A673 (cell line): ENCODE measurements around the gene CDYL2.

Experiments
- EZH2 ChIP-seq: fragments of 200-600 bp; sonication (generic); IDR thresholded peaks from 2 replicates; pipeline ENCODE4 v1.6.1; 2017; ENCODE audit warnings: borderline replicate concordance, low read depth, mild to moderate bottlenecking, mixed read lengths, antibody characterized with exemption, low read length; ENCODE audit not compliant: poor library complexity, severe bottlenecking
- TF ChIP-seq, protein P1 (sequence below): fragments of 300-800, 200-600 bp; sonication (generic); conservative IDR thresholded peaks from 2 replicates; pipeline ENCODE4 v1.5.1; 2017; ENCODE audit warnings: low read depth, mild to moderate bottlenecking, antibody characterized with exemption, low read length, moderate library complexity, mixed read lengths

DNA sequence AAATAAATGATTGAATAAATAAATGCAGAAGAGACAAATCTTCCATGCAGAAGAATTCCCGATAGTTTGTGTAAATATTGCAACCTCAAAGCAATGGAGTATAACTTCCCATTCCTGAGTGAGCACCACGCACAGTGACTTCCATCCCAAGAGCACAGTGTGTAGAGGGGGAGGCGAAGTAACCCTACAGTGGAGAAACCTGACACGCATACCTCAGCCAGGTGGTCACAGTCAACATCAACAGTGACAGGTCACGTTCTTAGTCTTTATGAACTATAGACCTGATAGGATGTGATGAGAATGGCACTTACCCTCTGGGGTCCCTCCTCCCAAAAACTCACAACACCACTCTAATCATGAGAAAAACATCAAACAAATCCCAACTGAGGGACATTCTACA, 152.0 kb downstream of the CDYL2 start:
- TF ChIP-seq, protein P1, sequence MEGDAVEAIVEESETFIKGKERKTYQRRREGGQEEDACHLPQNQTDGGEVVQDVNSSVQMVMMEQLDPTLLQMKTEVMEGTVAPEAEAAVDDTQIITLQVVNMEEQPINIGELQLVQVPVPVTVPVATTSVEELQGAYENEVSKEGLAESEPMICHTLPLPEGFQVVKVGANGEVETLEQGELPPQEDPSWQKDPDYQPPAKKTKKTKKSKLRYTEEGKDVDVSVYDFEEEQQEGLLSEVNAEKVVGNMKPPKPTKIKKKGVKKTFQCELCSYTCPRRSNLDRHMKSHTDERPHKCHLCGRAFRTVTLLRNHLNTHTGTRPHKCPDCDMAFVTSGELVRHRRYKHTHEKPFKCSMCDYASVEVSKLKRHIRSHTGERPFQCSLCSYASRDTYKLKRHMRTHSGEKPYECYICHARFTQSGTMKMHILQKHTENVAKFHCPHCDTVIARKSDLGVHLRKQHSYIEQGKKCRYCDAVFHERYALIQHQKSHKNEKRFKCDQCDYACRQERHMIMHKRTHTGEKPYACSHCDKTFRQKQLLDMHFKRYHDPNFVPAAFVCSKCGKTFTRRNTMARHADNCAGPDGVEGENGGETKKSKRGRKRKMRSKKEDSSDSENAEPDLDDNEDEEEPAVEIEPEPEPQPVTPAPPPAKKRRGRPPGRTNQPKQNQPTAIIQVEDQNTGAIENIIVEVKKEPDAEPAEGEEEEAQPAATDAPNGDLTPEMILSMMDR, result no peak
- no peak for TF ChIP-seq EZH2
